Stimulated activated effector memory CD8-positive, alpha-beta T cell treated with anti-CD3 and anti-CD28 coated beads, Interleukin-12 subunit alpha, Interleukin-12 subunit beta, amount 100 ng/mL, for 72 hours (primary cell): Measurements from ENCODE around the gene LRRC58.
"Not testable (repeated sequence)": the region's sequence is repeated elsewhere in the genome, so short reads cannot be mapped to it uniquely, and the experiment has no call there.

Source experiments
- ATAC-seq: fragments of 150-1000 bp; cut with Tn5 transposase; 2 replicates; pipeline ENCODE4 v1.10.0; 2021
- DNase-seq, 2 donors: peaks; one replicate each; pipeline ENCODE4 v3.0.0; 2021 to 2022; ENCODE audit warnings: low spot score in 2 of 2
- H3K27ac Mint-ChIP-seq: one replicate; pipeline ENCODE4 v1.8.0; 2022; ENCODE audit warnings: mild to moderate bottlenecking, mixed read lengths
- H3K36me3 Mint-ChIP-seq: one replicate; pipeline ENCODE4 v1.8.0; 2022; ENCODE audit warnings: mild to moderate bottlenecking, mixed read lengths
- H3K4me1 Mint-ChIP-seq: one replicate; pipeline ENCODE4 v1.8.0; 2022; ENCODE audit warnings: mixed read lengths
- H3K4me3 Mint-ChIP-seq: one replicate; pipeline ENCODE4 v1.8.0; 2022; ENCODE audit warnings: mild to moderate bottlenecking, mixed read lengths
- H3K9me3 Mint-ChIP-seq: one replicate; pipeline ENCODE4 v1.8.0; 2022; ENCODE audit warnings: mixed read lengths

LRRC58 gene

GRCh38 chr3:120306519-120307455, 42.4 kb downstream of the LRRC58 start:
- ATAC-seq (no peak), DNase-seq (no peak)
- Mint-ChIP-seq H3K4me3 (no peak overlapping the region), H3K9me3 (no peaks in the 10 kb centered on the region), H3K27ac (no peak overlapping the region), H3K4me1 (no peaks in the 10 kb centered on the region), H3K36me3 (no peaks in the 10 kb centered on the region)

DNA sequence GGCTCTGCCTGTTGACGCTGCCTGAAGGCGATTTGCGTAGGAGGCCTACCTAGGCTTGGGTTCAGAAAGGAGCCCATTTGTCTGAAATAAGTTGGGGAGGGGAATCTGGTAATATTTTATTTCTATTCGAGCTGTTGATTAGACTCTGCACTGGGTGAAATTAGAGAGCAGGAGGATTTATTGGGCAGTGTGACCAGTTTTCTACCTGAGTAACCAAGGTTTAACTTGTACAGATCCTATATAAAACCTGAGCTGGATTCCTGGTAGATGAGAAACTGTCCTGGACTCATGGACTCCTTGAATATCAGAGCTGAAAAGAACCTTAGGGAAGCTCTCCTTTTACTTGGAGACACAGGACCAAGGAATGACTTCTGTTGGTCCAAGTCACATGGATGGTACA, 44.5 kb downstream of the LRRC58 start:
- H3K4me3 Mint-ChIP-seq = no peak overlapping the region
- DNase-seq = no peak
- H3K9me3 Mint-ChIP-seq = no peaks in the 10 kb centered on the region
- no peaks in the 10 kb centered on the region for H3K4me1 Mint-ChIP-seq
- no peaks in the 10 kb centered on the region for H3K36me3 Mint-ChIP-seq
- H3K27ac Mint-ChIP-seq = no peak overlapping the region
- no peak for ATAC-seq

GRCh38 chr3:120302361-120302760, 46.8 kb downstream of the LRRC58 start:
- Mint-ChIP-seq H3K36me3 (no peaks in the 10 kb centered on the region), H3K9me3 (no peaks in the 10 kb centered on the region), H3K4me1 (no peaks in the 10 kb centered on the region), H3K4me3 (no peak overlapping the region), H3K27ac (no peak overlapping the region)
- ATAC-seq (no peak), DNase-seq (no peak)

DNA sequence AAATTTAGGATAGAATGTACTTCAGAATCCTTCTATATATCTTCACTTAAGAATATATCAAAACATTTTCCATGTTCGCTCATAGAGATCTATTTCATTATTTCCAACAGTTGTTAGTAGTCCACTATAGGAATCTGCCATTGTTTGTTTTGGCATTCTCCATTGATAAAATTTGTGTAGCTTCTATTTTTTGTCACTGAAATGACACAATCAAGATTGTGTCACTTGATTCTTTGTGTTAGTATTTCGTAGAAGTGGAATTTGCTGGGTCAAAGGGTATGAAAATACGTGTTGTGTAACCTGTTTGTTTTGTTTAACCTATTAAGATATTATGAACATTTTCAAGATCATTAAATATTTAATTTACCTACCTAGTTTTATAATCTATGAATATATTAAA, 48.2 kb downstream of the LRRC58 start:
- no peaks in the 10 kb centered on the region for H3K36me3 Mint-ChIP-seq
- no peak for ATAC-seq
- H3K4me3 Mint-ChIP-seq = no peak overlapping the region
- H3K27ac Mint-ChIP-seq = no peak overlapping the region
- DNase-seq = no peak
- H3K4me1 Mint-ChIP-seq = no peaks in the 10 kb centered on the region
- H3K9me3 Mint-ChIP-seq = no peaks in the 10 kb centered on the region

DNA sequence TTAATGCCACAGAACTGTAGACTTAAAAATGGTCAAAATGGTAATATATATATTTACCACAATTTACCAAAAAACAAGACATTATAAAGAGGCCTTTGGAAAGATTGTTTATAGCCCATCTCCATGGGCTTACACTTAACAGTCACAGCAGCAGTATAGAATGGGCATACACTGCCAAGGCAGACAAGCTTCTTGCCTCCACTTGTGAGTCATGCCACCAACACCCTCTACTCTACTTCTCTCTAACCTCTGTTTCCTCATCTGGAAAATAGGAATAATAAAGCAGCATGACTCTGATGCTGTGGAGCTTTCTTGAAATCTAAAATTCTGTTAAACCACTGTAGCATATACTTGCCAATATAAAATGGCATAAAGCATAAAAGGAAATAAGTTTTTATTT, 49.8 kb downstream of the LRRC58 start:
- ATAC-seq = peak; percentile 39
- H3K36me3 Mint-ChIP-seq = no peaks in the 10 kb centered on the region

GRCh38 chr3:120298996-120299395, 50.2 kb downstream of the LRRC58 start:
- Mint-ChIP-seq H3K36me3 (no peaks in the 10 kb centered on the region), H3K4me3 (no peak overlapping the region), H3K27ac (no peak overlapping the region), H3K4me1 (no peaks in the 10 kb centered on the region), H3K9me3 (no peaks in the 10 kb centered on the region)
- DNase-seq = no peak
- ATAC-seq = no peak

More for the DNA sequence above, 49.8 kb downstream of the LRRC58 start:
- Mint-ChIP-seq H3K9me3 (no peaks in the 10 kb centered on the region), H3K27ac (no peak overlapping the region), H3K4me1 (no peaks in the 10 kb centered on the region), H3K4me3 (no peak overlapping the region)
- no peak for DNase-seq

- H3K4me1 Mint-ChIP-seq, DNase-seq, H3K27ac Mint-ChIP-seq, H3K36me3 Mint-ChIP-seq, ATAC-seq, H3K4me3 Mint-ChIP-seq, H3K9me3 Mint-ChIP-seq: not testable (repeated sequence)
These were observed 57.6 kb downstream of the LRRC58 start for GRCh38 chr3:120291552-120291951.

GRCh38 chr3:120289636-120290035, 59.5 kb downstream of the LRRC58 start:
- Mint-ChIP-seq H3K27ac (no peak overlapping the region), H3K4me1 (no peaks in the 10 kb centered on the region), H3K9me3 (peaks cover 7% of the 10 kb centered on the region), H3K4me3 (no peak overlapping the region), H3K36me3 (no peaks in the 10 kb centered on the region)
- no peak for DNase-seq
- no peak for ATAC-seq

DNA sequence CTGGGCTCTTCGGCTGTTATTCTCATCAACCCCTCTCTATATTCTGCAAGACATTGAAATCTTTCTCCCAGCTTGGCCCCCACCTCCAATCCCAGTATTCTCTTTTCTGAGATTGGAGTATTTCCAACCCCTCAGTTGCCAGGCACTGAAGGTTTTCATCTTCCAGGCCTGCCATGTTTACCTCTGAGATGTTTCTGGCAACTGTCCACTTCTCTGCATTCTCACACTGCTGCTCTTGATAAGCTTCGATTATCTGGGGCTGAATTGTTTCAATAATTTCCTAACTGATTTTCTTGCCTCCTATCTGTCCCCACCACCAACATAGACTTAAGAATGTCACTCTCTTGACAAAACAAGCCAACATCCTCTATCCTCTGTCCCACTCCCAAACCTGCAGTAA, 62.7 kb downstream of the LRRC58 start:
- H3K4me1 Mint-ChIP-seq = no peaks in the 10 kb centered on the region
- no peak overlapping the region for H3K27ac Mint-ChIP-seq
- ATAC-seq (no peak), DNase-seq (no peak)
- no peaks in the 10 kb centered on the region for H3K9me3 Mint-ChIP-seq
- H3K36me3 Mint-ChIP-seq = no peaks in the 10 kb centered on the region
- H3K4me3 Mint-ChIP-seq = no peak overlapping the region

DNA sequence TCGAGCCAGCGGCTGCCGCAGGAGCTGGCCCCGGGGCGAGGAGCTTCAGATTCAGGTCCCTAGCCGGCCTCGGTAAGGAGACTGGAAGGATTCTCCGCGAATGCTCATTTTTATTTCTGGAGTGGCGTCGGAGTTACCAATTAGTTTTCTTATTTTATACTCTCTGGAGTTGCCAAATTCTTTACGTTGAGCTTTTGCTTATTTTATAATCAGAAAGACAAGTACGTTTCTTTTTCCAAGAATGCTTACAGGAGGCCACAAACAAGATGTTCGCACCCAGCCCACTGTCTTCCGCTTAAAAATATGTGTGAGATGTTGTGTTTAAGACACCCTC, 63.7 kb downstream of the LRRC58 start:
- no peaks in the 10 kb centered on the region for H3K9me3 Mint-ChIP-seq
- no peak overlapping the region for H3K4me3 Mint-ChIP-seq
- H3K36me3 Mint-ChIP-seq = no peaks in the 10 kb centered on the region
- no peaks in the 10 kb centered on the region for H3K4me1 Mint-ChIP-seq
- DNase-seq (no peak), ATAC-seq (no peak)
- no peak overlapping the region for H3K27ac Mint-ChIP-seq

GRCh38 chr3:120284747-120285507, 64.2 kb downstream of the LRRC58 start, which contains the start of gene GPR156:
Gene GPR156 (minus strand): TSS chr3:120285222. CDS start chr3:120244098, 41,124 bp downstream.
- no peak within 1 kb of the TSS for H3K27ac Mint-ChIP-seq
- peak within 1 kb of the TSS; percentile 21 for H3K4me3 Mint-ChIP-seq
- H3K4me1 Mint-ChIP-seq = no peaks in the 10 kb centered on the region
- DNase-seq (no peak), ATAC-seq (peak; percentile 41)
- H3K36me3 Mint-ChIP-seq = no peaks in the 10 kb centered on the region
- no peaks in the 10 kb centered on the region for H3K9me3 Mint-ChIP-seq

GRCh38 chr3:120281261-120281660, 67.9 kb downstream of the LRRC58 start:
- DNase-seq (no peak), ATAC-seq (no peak)
- no peaks in the 10 kb centered on the region for H3K9me3 Mint-ChIP-seq
- H3K27ac Mint-ChIP-seq = no peak overlapping the region
- H3K36me3 Mint-ChIP-seq = no peaks in the 10 kb centered on the region
- H3K4me3 Mint-ChIP-seq = no peak overlapping the region
- H3K4me1 Mint-ChIP-seq = no peaks in the 10 kb centered on the region

- no peaks in the 10 kb centered on the region for H3K9me3 Mint-ChIP-seq
- no peaks in the 10 kb centered on the region for H3K36me3 Mint-ChIP-seq
- H3K4me1 Mint-ChIP-seq = no peaks in the 10 kb centered on the region
- H3K27ac Mint-ChIP-seq = no peak overlapping the region
- ATAC-seq = no peak
- no peak overlapping the region for H3K4me3 Mint-ChIP-seq
- DNase-seq = no peak
These were observed 68.6 kb downstream of the LRRC58 start for GRCh38 chr3:120280566-120280965.

- no peaks in the 10 kb centered on the region for H3K36me3 Mint-ChIP-seq
- H3K4me3 Mint-ChIP-seq = no peak overlapping the region
These were observed 69.1 kb downstream of the LRRC58 start for GRCh38 chr3:120280026-120280425.

DNA sequence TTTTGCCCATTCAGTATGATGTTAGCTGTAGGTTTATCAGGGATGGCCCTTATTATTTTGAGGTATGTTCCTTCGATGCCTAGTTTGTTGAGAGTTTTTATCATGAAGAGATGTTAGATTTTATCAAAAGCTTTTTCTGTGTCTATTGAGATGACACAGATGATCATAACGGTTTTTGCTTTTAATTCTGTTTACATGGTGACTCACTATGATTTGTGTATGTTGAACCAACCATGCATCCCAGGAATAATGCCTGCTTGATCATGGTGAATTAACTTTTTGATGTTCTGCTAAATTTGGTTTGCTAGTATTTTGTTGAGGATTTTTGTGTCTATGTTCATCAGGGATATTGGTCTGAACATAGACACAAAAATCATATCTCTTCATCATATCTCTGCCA, 72.4 kb downstream of the LRRC58 start:
- no peaks in the 10 kb centered on the region for H3K9me3 Mint-ChIP-seq
- H3K4me1 Mint-ChIP-seq = no peaks in the 10 kb centered on the region
- ATAC-seq (no peak), DNase-seq (no peak)
- H3K4me3 Mint-ChIP-seq = no peak overlapping the region
- no peaks in the 10 kb centered on the region for H3K36me3 Mint-ChIP-seq
- no peak overlapping the region for H3K27ac Mint-ChIP-seq

More at GRCh38 chr3:120280026-120280425, 69.1 kb downstream of the LRRC58 start:
- H3K27ac Mint-ChIP-seq = no peak overlapping the region
- no peak for ATAC-seq
- DNase-seq = no peak
- no peaks in the 10 kb centered on the region for H3K4me1 Mint-ChIP-seq
- H3K9me3 Mint-ChIP-seq = no peaks in the 10 kb centered on the region

DNA sequence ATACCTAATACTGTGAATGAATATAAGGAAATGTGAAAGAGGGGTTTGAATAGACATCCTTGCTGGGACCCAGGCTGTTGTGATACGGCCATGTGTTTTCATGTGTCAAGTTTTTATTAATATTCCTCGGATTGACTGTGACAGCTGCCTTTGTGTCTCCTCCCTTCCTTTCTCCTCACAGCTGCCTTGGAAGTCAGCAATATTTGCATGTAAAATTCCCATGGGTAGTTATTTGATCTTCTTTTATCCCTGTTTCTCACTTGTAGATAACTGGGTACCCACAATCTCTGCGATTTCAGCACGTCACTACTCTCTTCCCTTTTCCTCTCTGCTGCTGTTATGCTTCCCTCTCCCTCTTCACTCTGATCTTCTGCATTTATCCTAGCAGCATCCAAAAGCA, 73.5 kb downstream of the LRRC58 start:
- Mint-ChIP-seq H3K9me3 (no peaks in the 10 kb centered on the region), H3K4me3 (no peak overlapping the region), H3K27ac (no peak overlapping the region), H3K4me1 (no peaks in the 10 kb centered on the region), H3K36me3 (no peaks in the 10 kb centered on the region)
- no peak for DNase-seq
- ATAC-seq = no peak
